ENCODE measurements around the gene ITIH2.
"Not testable (repeated sequence)": the region's sequence is repeated elsewhere in the genome, so short reads cannot be mapped to it uniquely, and the experiment has no call there.

Gene ITIH2

DNA sequence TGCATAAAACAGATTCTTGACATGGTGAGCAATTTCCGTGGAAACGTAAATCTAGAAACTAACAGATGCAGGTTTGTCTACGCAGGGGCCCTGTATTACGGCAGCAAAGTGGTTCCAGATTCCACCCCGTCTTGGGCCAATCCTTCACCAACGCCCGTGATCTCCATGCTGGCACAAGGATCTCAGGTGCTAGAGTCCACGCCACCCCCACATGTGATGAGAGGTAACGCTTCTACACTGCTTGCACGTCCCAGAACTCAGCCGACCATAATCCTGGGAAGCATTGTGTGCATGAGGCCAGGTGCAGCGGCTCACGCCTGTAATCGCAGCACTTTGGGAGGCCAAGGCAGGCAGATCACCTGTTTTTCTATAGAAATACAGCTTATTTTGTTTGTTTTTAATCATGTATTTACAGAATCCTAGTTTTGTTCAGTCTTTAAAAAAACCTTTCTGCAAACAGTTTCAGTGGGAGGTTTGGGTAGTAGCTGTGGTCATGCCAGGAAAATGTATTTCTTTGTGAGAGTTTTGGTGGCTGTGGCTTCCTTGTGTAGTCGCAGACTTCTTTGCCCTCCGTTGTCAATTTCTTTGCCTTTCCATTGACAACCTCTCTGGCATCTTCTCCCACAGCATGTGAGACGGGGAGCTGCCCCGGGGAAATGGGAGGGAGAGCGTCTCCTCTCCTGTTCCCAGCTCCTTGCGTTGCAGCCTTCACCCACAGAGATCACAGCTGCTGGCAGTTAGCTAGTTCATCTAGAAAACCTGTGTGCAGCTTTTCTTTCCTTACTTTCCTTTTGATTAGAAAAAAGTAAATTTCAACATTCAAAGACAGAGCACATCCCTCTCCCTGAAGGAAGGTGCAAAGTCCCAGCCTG is 35.7 kb downstream of the ITIH2 start:
- DNase-seq (ENCODE audit: low spot score), result no peak

DNA sequence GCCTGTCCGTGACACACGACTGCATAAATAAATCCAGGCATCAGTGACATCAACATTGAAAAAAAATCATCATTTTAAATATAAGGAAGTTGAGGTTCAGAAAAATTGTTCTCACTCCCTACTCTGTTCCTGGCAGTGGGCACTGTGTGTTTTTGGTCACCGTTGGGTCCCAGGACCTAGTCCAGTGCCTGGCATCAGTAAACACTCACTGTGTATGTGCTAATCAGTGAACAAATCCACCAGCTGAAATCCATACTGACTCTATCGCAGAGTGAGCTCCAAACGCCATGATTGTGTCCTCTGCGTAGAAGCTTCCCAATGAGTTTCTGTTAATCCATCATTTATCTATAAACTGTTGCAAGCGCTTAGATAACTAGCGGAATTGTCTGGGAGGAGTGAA is 41.2 kb downstream of the ITIH2 start:
- no peak for DNase-seq (ENCODE audit: low spot score)

DNA sequence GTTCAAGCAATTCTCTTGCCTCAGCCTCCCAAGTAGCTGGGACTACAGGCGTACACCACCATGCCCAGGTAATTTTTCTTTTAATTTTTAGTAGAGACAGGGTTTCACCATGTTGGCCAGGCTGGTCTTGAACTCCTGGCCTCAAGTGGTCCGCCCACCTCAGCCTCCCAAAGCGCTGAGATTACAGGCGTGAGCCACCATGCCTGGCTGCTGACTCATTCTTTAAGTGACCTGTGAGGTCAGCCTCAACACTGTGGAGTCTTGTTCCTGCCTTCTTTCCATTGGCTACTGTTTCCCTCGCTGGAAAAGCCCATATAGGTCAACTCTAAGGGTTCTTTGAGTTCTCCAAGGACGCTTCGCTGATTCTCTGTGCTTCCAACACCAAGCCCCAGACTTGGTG is 45.5 kb downstream of the ITIH2 start:
- not testable (repeated sequence) for DNase-seq (ENCODE audit: low spot score)

DNA sequence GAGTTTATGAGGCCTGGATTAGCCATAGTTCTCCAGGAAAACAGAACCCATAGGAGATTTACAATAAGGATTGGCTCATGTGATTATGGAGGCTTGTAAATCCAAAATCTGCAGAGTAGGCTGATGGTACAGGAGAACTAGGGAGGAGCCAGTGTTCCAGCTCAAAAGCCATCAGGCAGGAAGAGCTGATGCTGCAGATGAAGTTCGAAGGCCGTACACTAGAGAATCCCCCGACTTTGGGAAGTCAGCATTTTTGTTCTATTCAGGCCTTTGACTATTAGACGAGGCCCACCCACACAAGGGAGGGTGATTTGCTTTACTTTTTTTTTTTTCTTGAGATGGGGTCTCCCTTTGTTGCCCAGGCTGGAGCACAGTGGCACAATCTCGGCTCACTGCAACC is 47.1 kb downstream of the ITIH2 start:
- DNase-seq (ENCODE audit: low spot score), result no peak

DNA sequence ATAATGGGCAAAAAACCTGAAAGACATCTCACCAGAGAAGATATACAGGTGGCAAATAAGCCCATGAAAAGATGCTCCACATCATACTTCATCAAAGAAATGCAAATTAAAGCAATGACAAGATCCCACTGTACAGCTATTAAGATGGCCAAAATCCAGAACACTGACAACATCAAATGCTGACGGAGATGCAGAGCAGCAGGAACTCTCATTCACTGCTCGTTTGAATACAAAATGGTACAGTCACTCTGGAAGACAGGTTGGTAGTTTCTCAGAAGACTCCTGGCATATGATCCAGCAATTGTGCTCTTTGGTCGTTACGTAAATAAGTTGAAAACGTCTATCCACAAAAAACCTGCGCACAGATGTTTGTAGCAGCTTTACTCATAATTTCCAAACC is 49.1 kb downstream of the ITIH2 start:
- no peak for DNase-seq (ENCODE audit: low spot score)

DNA sequence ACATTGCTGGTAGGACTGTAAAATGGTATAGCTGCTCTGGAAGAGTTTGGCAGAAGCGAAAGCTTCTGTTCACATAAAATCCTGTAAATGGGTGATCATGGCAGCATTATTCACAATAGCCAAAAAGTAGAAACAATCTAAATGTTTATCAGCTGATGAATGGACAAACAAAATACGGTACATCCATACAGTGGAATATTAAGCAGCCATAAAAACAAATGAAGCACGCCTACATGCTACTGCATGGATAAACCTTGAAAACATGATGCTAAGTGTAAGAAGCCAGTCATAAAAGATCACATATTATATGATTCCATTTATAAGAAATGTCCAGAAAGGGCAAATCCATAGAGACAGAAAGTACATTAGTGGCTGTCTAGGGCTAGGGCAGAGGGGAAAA is 52.0 kb downstream of the ITIH2 start:
- no peak for DNase-seq (ENCODE audit: low spot score)

DNA sequence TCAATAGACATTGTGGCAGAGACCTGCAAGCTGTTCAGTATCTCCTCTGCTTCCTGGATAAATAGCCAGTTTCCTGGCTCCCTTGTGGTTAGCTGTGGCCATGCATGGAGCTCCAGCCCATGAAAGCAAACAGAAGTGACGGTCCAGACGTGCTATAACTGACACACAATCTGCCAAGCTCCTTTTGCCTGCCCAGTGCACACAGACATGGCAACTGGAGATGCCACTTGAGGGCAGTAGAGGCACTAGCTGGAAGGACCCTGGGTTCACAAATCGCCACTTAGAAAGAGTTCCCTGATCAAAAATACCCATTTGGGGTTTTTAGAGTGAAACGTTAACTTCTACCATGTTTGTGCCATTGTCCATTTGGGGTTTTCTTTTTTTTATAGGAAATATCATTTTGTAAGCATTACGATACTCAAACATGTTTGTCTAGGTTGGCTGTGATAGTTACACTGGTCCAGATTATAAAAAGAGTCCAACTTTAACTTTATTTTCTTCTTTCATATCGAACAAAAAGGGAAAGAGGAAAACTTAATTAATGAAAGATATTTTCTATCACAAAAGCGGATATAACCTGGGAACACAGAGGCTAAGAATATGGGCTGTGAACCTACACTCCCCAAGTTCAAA is 53.4 kb downstream of the ITIH2 start:
- no peak for DNase-seq (ENCODE audit: low spot score)

DNA sequence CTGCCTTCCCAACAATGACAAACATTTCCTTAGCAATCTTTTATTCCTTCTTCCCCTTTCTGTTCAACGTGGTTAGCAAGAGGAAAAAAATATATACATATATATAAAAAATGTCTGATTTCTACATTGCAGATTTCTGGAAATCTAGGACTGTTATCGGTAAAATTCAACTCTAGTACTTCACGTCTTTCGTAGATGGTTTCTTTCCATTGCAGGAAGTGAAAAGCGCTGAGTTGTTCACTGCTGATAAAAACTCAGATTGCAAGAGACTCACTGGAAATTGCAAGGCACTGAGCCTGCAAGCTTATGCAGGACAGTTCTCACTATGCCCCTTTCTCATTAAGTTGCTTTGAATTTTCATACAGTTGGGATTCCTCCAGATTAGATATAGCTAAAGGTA is 60.8 kb downstream of the ITIH2 start:
- no peak for DNase-seq (ENCODE audit: low spot score)

DNA sequence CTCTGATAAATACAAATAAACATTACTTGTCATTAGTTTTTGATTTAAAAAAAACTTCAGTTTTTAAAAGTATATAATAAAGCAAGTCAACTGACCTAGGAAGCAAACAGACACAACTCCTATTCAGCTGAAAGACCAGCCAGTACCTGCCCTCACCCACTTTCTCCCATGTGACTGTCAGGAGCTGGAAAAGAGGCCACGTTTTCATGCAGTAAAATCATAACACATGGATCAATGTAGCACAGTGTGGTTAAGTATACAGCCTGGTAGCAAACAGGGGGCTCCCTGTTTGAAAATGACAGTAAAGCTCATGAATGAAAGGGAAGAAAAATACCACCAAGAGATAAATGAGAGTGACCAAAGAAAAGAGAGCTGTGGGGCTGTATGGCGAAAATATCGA is 63.1 kb downstream of the ITIH2 start:
- no peak for DNase-seq (ENCODE audit: low spot score)

DNA sequence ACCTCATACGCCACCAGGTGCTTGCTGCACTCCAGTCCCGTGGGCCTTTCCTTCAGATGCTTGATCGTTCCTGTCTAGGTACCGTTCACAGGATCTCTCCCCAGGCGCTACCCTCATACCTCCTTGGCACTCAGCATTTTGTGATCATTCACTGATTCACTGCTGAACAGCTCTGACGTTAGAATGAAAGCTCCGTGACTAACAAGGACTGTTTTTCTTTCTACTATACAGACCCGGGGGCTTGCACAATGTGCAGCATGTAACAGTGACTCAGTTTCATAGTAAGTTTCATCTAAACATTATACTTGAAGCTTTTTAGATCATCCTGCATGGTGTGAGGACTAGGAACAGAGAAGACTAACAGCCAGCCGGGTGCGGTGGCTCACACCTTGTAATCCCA is 64.1 kb downstream of the ITIH2 start:
- DNase-seq (ENCODE audit: low spot score), result no peak

DNA sequence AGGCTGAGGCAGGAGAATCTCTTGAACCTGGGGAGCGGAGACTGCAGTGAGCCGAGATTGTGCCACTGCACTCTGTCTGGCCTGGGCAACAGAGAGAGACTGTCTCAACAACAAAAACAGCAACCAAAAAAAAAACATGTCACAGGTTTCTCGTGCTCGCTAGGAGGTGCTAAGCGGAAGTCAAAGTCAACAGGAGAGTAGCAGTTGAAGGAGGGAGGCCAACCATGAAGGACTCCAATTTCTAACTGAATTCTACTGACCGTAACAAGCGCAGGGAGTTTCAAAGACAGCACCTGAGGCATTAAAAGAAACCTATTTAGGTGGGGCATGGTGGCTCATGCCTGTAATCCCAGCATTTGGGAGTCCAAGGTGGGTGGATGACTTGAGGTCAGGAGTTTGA is 65.3 kb downstream of the ITIH2 start:
- no peak for DNase-seq (ENCODE audit: low spot score)

DNA sequence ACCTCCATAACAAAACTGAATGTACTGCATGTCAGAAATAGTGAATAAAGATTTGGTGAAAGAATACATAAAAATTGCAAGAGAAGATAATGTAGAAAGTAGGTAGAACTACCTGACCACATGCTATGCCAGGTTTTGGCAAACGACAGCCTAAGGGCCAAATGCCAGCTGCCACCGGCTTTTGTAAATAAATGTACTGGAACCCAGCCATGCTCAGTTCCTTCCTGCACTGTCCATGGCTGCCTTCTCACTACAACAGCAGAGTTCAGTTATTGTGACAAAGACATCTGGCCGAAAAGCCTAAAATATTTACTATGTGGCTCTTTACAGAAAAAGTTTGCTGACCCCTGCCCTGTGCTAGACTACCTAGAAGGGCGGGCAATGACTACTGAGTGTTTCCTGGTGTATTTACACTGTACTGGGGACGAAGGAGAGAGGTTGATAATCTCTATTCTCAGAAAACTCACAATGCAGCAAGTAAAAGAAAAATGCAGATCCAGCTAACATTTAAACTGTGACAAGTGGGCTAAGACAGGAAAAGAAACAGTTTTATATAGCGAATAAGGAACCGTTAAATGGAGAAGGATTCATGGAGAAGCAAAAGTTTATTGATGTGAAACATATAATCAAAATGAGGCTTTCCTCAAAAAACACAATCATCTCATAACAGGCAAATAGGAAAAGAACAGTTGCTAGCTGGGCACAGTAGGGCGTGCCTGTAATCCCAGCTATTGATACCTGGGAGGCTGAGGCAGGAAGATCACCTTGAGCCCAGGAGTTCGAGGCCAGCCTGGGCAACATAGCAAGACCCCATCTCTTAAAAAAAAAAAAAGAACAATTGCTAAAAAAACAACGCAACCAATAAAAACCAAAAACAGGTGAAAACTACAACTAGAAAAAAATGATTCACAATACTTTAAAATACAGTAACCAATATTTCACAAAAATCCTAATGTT is 71.0 kb downstream of the ITIH2 start:
- no peak for DNase-seq (ENCODE audit: low spot score)

DNA sequence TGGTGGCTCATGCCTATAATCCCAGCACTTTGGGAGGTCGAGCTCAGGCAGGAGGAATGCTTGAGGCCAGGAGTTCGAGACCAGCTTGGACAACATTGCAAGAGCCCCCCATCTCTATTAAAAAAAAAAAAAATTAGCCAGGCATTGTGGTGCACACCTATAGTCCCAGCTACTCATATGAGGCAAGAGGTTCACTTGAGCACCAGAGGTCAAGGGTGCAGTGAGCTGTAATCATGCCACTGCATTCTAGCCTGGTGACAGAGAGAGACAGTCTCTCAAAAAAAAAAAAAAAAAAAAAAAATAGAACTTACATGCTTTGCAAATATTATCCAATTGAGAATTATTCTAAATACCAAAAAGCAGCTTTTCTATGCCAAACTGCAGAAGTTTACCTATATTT is 73.7 kb downstream of the ITIH2 start:
- no peak for DNase-seq (ENCODE audit: low spot score)

DNA sequence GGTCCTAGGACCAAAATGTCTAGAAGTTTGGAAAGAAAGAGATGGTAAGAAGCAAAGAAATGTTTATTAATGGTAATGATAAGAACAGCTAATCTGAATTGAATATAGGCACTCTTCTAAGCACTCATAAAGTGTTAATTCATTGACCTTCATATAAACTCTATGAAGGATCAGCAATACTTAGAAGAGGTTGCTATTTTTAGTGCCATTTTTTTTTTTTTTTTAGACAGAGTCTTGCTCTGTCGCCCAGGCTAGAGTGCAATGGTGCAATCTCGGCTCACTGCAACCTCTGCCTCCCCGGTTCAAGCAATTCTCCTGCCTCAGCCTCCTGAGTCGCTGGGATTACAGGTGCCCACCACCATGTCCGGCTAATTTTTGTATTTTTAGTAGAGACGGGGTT is 79.1 kb downstream of the ITIH2 start:
- not testable (repeated sequence) for DNase-seq (ENCODE audit: low spot score)

DNA sequence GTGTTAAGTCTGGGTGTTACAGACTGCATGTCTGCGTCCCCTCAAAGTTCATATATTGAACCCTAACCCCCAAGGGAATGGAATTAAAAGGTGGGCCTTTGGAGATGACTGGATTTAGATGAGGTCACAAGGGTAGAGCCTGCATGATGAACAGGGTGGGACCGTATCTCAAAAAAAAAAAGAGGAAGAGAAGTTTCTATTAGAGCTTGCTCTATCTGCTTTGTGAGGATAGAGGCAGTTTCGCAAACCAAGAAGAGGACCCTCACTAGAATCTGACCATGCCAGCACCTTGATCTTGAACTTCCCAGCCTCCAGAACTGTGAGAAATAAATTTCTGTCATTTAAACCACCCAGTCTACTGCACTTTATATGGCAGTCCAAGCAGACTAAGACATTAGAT is 83.3 kb downstream of the ITIH2 start:
- DNase-seq (ENCODE audit: low spot score), result no peak

DNA sequence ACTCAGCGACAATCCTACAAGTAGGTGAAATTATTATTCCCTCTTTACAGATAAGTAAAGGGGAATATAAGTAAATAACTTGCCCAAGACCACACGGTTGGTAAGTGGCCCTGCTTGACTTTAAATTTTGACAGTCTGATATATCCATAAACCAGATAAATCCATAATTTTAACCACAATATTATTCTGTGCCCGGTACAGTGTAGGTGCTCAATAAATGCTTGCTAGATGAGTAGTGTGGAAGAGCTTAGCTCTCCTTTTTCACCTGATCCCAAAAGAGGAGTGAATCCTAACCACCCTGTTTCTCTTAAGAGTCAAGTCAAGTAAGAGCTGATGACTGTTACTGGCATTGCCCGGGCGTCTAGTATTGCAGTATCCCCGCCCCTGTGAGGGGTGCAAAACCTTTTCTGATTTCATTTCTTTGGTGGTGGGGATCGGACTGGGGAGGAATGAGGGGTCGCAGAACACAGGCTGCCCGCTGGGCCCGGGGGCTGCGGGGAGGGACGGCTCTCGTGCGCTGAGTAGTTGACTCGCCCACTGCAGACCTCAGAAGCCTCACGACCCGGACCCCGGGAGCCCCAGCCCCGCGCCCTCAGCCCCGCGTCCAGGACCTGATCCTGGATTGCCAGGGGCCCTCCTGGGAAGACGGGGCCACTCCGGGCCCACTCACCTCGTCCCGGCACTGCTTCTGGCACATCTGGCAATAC is 84.2 kb downstream of the ITIH2 start:
- DNase-seq (ENCODE audit: low spot score), result no peak

DNA sequence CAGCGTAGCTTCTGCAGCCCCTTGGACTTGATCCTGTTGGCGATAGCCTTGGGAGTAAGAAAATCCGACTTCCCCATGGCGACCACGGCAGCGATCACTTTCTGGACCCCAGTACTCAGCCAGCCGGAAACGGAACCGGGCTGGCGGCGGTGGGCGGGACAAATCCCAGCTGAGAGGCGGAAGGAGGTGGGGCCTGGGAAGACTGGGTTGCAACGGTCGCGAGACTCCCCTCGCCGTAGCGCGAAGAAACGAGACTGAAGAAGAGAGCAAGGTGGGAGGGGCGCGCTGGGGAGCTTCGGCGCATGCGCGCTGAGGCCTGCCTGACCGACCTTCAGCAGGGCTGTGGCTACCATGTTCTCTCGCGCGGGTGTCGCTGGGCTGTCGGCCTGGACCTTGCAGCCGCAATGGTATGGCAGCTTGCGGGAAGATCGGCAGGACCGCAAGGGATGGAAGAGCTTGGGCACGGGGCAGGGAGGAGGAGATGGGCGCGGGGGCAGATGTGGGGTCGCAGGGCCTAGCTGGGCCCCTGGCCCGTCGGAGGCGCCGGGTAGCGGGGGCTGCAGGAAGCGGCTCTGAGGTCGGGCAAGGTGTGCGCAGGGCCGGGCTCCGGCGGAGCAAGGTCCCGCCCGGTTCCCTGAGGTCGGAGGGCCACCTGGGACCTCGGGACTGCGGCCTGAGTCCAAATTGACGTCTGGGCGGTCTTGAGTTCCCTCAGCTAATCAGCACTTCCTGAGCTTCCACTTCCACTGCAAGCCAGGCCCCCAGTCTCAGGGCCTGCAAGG is 84.9 kb downstream of the ITIH2 start, which contains the start of the genes ATP5F1C and KIN:
TSS of gene ATP5F1C (plus strand) at position 321 of the 782 bp plus-strand sequence. CDS start at position 352, 31 bp downstream.
TSS of gene KIN (minus strand) at position 137 of the 782 bp plus-strand sequence. CDS start at position 77, 60 bp downstream.
- peak; percentile 99 for DNase-seq (ENCODE audit: low spot score)

DNA sequence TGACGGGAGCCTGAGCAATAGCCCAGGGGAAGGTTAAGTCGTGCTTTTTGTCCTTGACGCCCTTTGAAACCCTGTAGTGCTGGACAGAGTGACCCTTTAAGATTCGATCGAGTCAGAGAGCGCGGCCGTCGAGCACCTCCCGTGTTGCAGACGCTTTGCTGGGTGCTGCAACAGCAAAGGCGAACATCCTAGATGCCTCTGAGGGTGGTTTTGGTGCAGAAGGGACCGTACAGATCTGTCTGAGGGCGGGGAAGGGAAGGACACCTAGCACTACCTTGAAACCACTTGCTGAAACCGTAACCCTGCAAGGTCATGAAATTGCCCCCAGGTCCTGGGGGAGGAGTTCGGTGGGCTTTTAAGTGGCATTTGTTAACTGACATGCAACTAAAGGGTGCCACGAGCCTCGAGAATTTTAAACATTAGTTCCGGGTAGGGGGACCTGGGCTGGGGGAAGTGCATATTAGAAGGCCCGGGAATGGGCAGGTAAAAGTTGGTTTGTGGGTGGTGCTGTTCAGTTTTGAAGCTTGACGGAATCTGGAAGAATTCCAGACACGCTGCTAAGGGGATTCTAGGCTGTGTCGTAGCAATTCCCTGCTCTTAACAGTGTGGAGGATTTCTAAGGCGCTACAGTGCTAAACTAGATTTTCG is 85.6 kb downstream of the ITIH2 start:
- no peak for DNase-seq (ENCODE audit: low spot score)

DNA sequence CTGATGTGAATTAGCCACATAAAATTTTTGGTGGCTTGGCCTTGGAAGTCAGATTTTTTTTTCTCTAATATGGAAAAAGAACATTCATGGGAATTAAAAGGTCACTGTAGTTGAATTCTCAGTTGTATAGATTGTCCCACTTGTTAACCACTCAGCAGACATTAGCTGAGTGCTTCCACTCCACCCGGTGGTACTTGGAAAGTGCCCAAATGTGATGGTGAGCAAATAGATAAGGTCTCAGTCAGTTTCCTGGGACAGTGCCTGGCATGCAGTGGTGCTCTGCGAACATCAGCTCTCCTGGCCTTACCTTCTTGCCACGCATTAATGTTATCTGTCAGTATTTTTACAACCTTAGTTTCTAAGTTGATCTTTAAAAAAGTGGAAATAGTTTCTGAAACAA is 86.3 kb downstream of the ITIH2 start:
- DNase-seq (ENCODE audit: low spot score), result no peak

DNA sequence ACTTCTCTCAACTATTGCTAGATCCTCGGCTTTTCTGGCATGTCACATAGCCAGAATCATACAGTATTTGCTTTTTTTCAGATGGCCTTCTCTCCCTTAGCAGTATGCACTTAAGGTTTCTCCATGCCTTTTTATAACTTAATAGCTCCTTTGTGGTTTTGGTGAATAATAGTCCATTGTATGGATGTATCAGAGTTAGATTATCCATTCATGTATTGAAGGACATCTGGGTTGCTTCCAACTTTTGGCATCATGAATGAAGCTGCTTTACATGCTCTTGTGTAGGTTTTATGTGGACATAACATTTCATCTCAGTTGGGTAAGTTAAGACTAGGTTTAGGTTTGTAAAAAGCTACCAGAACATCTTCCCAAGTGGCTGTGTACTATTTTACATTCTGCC is 89.4 kb downstream of the ITIH2 start:
- no peak for DNase-seq (ENCODE audit: low spot score)

All from left forelimb (tissue), 1 donor.